GM18511 (cell line): Measurements from ENCODE around the gene DHX30.

Source experiments
- ATAC-seq: cut with Tn5 transposase; IDR thresholded peaks from one replicate; pipeline ENCODE4 v1.9.1; 2021; ENCODE audit warnings: mild to moderate bottlenecking, moderate library complexity; ENCODE audit not compliant: unreplicated experiment

The DHX30 gene

GRCh38 chr3:47850564-47851410 is 47.8 kb downstream of the DHX30 start:
- ATAC-seq = no peak

- no peak for ATAC-seq
Observed at GRCh38 chr3:47851888-47852603, 49.1 kb downstream of the DHX30 start.

- ATAC-seq = no peak
Observed at GRCh38 chr3:47852604-47853602, 50.0 kb downstream of the DHX30 start.

GRCh38 chr3:47854267-47854666 is 51.3 kb downstream of the DHX30 start:
- ATAC-seq = no peak

- no peak for ATAC-seq
Observed at GRCh38 chr3:47854720-47855455, 52.0 kb downstream of the DHX30 start.

GRCh38 chr3:47855461-47856383 is 52.8 kb downstream of the DHX30 start:
- ATAC-seq = no peak

GRCh38 chr3:47856669-47857068 is 53.7 kb downstream of the DHX30 start:
- no peak for ATAC-seq

GRCh38 chr3:47857151-47857550 is 54.2 kb downstream of the DHX30 start:
- no peak for ATAC-seq

GRCh38 chr3:47859956-47860605 is 57.1 kb downstream of the DHX30 start:
- no peak for ATAC-seq

GRCh38 chr3:47863391-47864128 is 60.6 kb downstream of the DHX30 start:
- ATAC-seq = no peak

- ATAC-seq = no peak
Observed at GRCh38 chr3:47865192-47865591, 62.3 kb downstream of the DHX30 start.

GRCh38 chr3:47867451-47868044 is 64.6 kb downstream of the DHX30 start:
- no peak for ATAC-seq

- ATAC-seq = no peak
Observed at GRCh38 chr3:47868306-47868705, 65.4 kb downstream of the DHX30 start.

GRCh38 chr3:47870156-47870555 is 67.2 kb downstream of the DHX30 start:
- no peak for ATAC-seq

- no peak for ATAC-seq
Observed at GRCh38 chr3:47870702-47871260, 67.8 kb downstream of the DHX30 start.

- no peak for ATAC-seq
Observed at GRCh38 chr3:47871389-47871788, 68.5 kb downstream of the DHX30 start.

- ATAC-seq = no peak
Observed at GRCh38 chr3:47872916-47873315, 70.0 kb downstream of the DHX30 start.
